HG02840 (cell line): ENCODE measurements around the gene TERT.
"Not testable (repeated sequence)": the region's sequence is repeated elsewhere in the genome, so short reads cannot be mapped to it uniquely, and the experiment has no call there.

ENCODE experiments used
- ATAC-seq: cut with Tn5 transposase; IDR thresholded peaks from one replicate; pipeline ENCODE4 v1.9.1; 2021; ENCODE audit warnings: mild to moderate bottlenecking, moderate library complexity, moderate number of reproducible peaks; ENCODE audit not compliant: unreplicated experiment, low FRiP score

The TERT gene

DNA sequence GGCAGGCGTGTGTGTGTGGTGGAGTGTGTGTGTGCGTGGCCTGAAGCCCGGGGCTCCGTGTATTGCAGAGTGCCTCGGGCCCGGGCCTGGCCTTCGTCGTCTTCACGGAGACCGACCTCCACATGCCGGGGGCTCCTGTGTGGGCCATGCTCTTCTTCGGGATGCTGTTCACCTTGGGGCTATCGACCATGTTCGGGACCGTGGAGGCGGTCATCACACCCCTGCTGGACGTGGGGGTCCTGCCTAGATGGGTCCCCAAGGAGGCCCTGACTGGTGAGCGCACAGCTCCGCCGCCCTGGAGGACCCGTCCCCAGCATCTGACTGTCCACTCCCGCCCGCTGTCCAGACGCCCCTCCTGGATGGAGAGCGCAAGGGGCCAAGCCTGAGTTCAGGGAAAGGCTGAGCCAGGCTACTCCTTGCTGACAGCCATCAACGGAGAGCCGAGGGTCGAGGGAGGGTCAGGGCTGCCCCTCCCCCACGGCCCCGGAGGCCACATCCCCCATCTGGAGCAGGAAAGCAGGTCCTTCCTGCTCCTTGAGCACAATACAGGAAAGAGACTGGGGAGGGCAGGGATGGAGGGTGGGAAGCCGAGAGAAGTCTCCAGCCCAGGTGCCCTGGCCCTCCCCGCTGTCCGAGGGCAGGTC, 51.3 kb downstream of the TERT start:
- no peak for ATAC-seq

DNA sequence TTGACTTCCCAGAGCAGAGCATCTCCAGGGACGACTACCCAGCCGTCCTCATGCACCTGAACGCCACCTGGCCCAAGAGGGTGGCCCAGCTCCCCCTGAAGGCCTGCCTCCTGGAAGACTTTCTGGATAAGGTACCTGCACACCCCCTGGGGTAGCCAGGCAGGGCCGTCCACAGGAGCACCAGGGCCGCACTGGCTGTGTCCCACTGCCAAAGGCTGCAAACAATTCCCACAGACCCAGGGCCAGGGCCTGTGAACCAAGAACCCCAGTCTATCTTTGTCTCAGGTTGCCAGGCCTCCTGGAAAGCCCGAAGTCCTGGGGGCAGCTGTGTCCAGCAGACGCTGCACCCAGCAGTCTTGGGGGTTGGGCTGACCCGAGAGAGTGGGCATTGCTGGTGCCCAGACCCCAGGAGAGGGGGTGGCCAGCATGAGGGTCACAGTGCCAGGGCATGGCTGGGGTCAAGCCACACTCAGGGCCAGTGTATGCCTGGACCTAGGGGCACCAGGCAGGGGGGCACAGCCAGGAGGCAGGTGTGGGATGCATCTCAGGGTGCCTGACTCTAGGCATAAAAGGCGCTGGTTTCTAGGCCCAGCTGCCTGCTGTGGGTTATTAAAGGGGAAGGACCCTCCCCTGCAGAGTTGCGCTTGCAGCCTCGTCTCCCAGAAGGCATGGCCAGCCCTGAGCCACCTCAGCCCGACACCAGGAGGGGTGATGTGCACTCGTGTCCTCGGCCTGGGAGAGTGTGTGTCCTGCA, 52.0 kb downstream of the TERT start:
- ATAC-seq = no peak

DNA sequence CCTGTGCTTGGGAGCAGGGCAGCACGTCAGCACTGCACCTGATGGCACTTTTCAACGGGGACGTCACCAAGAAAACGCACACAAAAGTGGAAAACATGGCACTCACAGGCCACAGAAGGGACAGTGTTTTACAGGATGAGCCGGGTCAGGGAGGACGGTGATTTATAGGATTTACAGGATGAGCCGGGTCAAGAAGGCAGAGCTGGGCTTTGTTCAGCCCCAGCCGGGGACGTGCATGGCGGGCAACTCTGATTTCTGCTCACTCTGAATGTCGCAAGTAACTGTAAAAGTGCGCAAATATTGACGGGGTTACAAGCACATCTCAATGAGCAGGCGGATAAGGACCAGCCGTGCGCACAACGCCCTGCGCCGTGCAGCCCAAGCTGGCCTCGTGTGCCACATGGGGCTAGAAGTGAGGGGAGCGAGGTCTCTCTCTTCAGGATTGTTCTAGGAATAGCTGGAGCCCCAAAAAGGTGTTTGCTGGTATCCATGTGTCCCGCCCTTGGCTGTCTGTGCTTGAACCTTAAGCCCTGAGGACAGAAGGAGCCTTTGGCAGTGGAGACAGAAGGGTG, 53.3 kb downstream of the TERT start:
- no peak for ATAC-seq

DNA sequence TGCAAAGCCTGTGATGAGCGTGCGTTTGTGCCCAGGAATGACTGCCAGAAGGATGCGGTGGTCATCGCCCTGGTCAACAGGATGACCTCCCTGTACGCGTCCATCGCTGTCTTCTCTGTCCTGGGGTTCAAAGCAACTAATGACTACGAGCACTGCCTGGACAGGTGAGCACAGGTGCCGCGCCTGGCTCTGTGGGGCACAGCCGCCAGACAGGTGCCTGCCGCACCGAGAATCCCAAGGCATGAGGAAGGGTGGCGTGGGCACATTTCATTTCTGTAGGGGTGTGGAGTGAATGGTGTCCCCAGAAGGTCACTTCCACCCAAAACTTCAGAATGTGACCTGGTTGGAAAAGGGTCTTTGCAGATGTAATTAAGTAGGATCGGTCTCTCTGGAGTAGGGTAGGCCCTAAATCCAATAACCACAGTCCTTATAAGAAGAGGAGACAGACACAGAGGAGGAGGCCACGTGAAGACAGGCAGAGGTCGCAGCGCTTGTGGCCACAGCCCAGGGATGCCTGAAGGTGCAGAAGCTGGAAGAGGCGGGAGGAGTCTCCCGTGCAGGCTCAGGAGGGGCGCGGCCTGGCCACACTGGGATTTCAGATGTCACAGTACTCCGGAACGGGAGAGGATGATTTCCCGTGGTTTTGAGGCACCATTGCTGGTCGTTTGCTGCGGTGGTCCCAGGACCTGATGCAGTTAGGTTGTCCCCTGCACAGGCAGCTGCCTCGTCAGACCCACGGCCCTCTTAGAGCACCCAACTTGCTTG, 54.2 kb downstream of the TERT start:
- no peak for ATAC-seq

DNA sequence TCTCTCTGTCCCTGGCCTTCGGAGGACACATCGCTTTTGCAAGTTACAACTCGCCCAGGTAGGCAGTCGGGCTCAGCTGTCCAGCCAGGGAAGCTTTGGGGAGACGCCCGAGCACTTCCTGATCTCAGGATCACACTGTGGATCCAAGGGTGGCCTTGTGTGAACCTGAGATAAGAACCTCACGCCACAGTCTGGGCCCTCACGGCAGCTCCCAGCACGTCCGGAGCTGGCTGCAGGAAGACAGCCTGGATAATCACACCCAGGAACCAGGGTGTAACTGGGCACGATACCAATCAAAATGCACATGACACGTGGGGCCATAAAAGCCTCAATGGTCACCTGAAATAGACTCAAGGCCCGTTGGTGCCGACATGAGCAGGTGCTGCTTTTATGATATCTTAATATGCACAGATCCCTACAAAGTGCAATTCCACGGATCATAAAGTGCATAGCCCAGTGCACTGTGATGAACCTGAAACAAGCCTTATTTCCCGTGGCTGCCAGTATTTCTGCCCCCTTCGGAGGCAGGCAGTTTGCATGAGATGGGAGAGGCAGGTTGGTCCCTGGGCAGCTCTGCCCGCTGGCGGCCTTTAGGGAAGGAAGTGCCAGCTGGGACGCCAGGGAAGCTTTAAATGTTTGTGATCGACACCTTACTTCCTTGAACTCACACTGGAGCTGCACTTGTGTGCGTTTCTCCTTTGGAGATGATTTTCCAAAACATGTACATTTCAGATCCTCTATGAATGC, 55.2 kb downstream of the TERT start:
- ATAC-seq = no peak

DNA sequence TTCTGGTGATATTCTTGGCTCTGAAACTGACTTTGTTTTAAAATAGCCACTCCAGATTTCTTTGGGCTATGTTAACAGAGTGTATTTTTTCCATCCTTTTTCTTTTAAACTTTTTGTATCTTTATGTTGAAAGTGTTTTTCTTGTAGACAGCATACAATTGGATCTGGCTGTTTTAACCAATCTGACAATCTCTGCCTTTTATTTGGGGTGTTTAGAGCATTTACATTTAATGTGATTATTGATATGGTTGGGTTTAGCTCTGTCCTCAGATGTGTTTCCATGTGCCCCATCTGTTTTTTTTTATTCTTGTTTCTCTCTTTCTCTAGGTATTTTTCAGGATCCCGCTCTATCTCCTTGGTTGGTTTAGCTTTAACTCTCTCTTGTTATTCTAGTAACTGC, 59.0 kb downstream of the TERT start:
- ATAC-seq = no peak

DNA sequence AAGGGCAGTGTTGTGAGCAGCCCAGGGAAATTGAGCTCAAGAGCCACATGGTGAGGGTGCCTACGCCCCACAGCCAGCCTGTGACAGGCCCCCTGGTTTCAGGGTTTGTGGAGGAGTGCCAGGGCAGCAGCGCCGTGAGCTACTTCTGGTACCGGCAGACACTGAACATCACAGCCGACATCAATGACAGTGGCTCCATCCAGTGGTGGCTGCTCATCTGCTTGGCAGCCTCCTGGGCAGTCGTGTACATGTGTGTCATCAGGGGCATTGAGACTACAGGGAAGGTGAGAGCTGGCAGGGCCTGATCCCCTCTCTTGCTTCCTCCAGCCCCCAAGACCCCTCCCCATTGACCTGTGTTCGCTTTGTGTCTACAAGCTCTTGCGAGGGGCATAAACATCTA, 59.5 kb downstream of the TERT start:
- no peak for ATAC-seq

DNA sequence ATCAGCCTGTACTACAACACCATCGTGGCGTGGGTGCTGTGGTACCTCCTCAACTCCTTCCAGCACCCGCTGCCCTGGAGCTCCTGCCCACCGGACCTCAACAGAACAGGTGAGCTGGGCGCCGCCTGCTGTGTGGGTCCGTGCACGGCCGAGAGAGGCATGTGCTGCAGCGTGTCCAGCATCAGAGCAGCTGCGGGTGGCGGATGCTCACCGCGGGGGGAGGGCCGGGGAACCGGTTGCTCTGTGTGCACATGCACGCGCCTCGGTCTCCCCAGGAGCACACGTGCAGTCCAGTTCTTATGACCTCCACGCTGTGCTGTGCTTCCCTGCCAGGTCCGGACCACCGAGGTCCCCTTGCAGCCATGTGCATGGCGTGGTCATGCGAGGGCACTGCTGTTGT, 62.1 kb downstream of the TERT start:
- no peak for ATAC-seq

DNA sequence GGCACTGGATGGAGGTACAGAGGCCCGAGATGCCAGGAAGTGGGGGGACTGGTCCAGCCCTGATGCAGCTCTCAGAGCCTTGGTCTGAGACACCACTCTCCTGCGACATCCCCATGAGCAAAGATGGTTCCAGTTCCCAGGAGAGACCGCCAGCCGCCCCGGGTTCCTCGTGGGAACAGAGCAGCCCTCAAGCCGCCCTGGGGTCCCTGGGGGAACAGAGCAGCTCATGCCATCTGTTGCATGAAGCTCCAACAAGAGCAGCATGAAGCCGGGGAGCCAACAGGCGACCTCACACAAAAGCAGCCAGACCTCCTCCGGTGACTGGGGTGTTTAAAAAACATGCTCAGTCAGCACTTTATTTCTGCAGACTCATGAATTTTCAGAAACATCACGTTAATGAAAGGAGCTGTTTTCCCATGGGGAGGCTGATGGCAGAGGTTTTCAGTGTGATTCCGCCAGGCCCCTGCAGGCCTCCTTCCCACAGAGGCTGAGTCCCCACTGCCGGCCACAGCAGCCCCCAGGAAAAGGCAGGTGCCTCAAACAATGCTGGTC, 63.4 kb downstream of the TERT start:
- ATAC-seq = no peak

DNA sequence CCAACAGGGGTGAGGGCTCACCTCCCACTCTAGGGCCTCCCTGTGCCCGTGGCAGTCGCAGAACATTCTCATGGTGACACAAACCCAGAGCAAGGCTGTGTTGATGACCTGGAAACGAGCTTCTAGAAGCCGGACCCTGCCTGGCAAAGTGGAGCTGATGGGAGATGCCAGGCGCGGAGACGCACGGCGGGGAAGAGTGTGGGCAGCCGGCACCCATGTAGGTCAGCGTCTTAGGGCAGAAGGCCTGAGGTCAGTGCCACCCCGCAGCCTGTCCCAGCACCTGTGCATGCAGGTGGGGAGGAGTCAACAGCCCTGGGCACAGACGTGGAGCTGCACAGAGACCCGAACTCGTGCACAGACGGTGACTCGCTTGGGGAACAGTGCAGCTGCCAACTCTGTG, 64.3 kb downstream of the TERT start:
- ATAC-seq = no peak

DNA sequence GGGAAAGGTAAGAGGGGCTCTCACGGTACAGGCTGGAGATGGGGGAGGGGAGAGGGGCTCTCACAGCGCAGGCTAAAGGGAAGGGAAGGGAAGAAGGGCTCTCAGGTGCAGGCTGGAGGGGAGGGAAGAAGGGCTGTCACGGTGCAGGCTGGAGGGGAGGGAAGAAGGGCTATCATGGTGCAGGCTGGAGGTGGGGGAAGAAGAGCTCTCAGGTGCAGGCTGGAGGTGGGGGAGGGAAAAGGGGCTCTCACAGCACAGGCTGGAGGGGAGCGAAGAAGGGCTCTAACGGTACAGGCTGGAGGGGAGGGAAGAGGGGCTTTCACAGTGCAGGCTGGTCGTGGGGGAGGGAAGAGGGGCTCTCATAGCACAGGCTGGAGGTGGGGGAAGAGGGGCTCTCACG, 65.0 kb downstream of the TERT start:
- no peak for ATAC-seq

DNA sequence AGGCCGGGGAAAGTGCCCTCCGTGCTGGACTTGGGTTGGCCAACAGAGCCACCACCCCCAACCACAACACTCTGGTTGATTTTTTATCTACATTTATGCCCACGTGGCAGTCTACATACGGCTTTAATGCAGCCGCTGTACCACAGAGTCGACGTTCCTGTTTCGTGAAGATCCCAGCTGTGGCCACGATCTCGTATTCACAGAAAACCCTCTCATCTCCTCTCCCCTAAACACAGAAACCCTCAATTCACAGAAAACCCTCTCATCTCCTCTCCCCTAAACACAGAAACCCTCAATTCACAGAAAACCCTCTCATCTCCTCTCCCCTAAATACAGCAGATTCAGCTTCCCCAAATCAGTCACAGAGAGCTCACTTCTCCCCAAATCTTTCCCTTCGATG, 65.8 kb downstream of the TERT start:
- ATAC-seq = not testable (repeated sequence)

DNA sequence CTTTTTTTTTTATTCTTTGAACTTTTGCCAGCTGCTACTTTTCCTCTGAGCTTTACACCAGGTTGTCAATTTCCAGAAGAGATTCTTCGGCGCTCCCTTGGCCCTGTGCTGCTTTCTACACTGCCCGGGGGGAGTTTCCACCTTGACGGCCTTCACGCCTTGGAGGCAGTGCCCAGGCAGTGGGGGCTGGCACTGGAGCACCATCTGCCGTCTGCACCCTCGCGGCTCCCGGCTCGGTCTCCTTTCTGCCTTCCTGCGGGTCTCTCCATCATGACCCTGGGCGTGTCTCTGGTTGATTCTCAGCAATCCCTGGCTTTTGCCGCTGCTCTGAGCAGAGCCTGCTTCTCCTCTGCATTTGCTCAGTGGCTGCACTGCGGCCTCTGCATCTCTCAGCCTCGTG, 66.7 kb downstream of the TERT start:
- no peak for ATAC-seq

DNA sequence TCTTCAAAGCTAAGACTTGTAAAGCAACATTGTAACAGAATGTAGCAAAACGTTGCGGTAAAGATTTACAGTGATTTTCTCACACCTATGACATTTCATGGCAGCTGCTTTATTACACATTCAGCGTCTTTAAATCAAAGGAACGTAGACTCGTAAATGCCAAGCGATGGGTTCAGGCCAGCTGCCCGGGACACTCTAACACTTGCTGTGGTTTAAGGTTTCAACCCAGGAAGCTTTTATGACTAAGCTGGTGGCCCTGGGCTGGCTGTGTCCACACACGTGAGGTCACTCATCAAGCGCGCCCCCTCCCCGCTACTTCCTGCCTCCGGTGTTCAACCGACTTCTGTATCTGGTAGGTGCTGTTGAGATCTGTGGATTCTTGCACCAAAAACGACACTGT, 67.2 kb downstream of the TERT start:
- no peak for ATAC-seq

DNA sequence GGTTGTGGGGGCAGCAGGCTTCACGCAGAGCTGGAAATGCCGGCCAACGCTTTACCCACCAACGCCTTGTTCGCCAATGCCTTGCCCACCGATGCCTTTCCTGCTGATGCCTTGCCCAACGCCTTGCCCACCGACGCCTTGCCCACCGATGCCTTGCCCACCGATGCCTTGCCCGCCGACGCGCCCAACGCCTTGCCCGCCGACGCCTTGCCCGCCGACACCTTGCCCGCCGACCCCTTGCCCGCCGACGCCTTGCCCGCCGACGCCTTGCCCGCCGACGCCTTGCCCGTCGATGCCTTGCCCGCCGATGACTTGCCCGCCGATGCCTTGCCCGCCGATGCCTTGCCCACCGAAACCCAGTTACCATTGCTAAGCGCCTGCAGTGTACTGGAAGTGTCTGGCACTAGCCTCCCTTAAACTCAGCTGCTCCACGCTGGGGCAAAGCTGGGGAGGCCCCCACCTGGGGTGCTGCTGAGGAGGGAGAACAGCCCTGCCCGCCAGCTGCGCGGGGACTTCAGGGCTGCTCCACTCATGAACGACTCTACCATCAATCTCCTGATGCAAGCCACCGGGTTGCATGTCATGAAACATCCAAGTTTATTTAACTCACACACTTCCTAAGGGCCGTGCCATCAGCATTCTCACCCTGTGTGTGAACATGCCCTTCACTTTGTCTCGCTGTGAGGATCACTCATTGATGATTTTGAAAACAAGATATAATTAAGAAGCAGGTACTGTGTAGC, 67.9 kb downstream of the TERT start:
- ATAC-seq = no peak

DNA sequence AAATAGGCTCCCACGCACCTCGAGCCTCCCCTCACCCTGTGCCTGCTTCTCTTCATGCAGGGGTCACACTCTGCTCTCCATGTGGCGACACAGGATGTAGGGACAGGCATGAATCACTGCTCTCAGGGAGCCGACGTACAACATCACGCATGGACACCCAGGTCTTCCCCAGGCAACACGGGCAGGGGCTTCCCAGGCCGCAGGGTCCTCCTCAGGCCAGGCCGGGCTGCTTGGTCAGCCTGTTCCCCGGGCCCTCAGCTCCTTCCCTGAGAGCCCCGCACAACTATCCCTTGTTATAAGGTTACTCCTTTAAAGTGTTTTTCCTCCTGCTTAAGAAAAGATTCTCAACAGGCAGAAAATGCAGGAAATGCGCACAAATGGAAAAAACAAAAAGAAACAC, 68.6 kb downstream of the TERT start:
- no peak for ATAC-seq

DNA sequence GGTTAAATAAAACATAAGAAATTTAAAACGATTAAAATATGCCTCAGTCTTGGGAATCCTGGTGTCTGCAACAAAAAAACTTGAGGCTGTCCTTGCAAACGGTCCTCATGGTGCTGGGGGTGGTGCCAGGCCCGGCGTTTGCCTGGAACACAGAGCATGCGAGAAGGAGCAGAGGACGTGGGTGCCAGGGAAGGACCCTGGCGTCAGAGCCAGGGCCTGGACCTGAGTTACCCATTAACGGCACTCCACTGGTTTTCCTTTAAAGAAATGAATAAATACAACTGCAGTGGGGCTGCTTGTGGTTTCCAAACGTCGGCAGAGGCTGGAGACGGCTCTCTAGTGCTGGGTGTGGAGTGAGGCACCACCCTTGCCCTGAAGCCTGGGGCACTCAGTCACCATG, 69.8 kb downstream of the TERT start, which contains the start of gene SLC6A18:
Gene SLC6A18, plus strand, starts transcription at position 301 of the 400 bp plus-strand sequence. Its CDS starts 97 bp downstream, at position 398.
- ATAC-seq = no peak

DNA sequence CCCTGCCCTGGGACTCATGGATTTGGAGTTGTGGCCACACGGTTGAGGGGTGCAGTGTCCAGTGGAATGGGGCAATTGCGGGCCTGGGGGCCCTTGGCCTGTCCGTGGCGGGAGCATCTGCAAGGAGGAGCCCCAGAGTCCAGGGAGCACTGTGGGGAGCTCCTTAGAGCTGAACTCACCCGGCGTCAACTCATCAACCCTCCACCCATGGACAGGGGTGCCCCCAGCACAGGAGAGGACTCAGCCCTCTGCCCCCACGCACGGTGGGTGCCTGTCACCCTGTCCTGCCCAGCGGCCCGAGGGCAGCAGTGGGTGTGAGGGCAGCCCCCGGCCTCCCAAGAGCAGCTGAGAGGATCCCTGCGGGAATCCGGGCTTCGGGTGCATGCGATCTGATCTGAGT, 70.2 kb downstream of the TERT start:
- ATAC-seq = no peak

DNA sequence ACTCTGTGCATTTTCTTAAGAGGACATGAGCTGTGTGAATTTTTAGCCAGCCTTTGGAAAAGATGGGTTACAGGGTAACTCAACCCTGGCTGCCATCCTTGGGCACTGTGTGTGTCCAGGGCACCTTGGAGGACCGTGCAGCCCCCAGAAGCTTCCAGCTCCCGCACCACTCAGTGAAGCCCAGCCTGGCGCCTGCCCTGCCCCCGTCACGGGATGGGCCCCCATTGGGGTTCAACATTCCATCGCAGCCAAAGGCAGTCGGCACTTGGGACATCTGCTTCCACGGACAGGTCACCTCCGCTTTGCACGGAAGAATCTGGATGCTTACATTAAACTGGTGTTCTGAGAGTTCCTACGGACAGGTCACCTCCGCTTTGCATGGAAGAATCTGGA, 71.6 kb downstream of the TERT start:
- no peak for ATAC-seq
